ENCODE results near the gene TUNAR. TPM values are rescaled to one million over a fixed set of nuclear protein-coding genes. Genes with fewer than 3 reads are reported as not detected.
"Not testable (repeated sequence)": the region's sequence is repeated elsewhere in the genome, so short reads cannot be mapped to it uniquely, and the experiment has no call there.

TUNAR gene
- total RNA-seq, 4 donors from 2014 or later, result 0.54 TPM; not detected in 3

DNA sequence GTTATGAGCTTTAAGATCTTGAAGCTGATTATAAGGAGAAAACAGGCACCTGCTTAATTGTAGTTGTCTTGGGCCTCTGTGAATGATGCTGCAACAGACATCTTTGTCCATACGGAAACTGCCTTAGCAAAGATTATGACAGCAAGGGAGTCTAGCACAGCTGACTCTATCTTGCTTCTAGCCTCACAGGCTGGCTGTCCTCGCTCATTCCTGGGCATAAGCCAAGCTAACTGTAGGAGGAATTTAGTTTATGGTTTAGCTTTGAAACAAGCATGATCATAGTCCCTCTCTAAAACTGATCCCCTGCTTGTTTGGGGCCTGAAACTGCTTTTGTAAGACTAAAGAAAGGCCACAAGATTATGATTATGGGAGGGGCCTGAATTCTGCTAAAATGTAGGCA is 88.3 kb downstream of the TUNAR start:
- 43 to 64% methylated on average over 2 of the region's 2 CpGs for WGBS, 2 donors (ENCODE audit: low coverage in 1 of 2)
- no peak for ATAC-seq
- Histone ChIP-seq H3K4me1 (no peaks in the 10 kb centered on the region), H3K27me3 (peaks cover 4% of the 10 kb centered on the region), H3K36me3 (no peaks in the 10 kb centered on the region), H3K9me3 (no peaks in the 10 kb centered on the region), H3K4me3 (no peak overlapping the region), H3K27ac (no peak overlapping the region)
- TF ChIP-seq POLR2A (IDR thresholded peaks at IDR 0.05) (no peak), EP300 (IDR thresholded peaks at IDR 0.05) (no peak), POLR2AphosphoS5 (IDR thresholded peaks at IDR 0.05) (no peak)
- TF ChIP-seq, protein P1, sequence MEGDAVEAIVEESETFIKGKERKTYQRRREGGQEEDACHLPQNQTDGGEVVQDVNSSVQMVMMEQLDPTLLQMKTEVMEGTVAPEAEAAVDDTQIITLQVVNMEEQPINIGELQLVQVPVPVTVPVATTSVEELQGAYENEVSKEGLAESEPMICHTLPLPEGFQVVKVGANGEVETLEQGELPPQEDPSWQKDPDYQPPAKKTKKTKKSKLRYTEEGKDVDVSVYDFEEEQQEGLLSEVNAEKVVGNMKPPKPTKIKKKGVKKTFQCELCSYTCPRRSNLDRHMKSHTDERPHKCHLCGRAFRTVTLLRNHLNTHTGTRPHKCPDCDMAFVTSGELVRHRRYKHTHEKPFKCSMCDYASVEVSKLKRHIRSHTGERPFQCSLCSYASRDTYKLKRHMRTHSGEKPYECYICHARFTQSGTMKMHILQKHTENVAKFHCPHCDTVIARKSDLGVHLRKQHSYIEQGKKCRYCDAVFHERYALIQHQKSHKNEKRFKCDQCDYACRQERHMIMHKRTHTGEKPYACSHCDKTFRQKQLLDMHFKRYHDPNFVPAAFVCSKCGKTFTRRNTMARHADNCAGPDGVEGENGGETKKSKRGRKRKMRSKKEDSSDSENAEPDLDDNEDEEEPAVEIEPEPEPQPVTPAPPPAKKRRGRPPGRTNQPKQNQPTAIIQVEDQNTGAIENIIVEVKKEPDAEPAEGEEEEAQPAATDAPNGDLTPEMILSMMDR (IDR thresholded peaks at IDR 0.05), result no peak

DNA sequence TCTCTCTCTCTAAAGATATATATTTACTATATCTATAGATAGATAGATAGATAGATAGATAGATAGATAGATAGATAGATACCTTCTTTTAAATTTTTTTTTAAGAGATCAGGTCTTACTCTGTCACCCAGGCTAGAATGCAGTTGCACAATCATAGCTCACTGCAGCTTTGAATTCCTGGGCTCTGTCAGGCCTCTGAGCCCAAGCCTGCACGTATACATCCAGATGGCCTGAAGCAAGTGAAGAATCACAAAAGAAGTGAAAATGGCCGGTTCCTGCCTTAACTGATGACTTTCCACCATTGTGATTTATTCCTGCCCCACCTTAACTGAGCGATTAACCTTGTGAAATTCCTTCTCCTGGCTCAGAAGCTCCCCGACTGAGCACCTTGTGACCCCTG is 91.4 kb downstream of the TUNAR start:
- not testable (repeated sequence) for H3K27me3 ChIP-seq, H3K9me3 ChIP-seq, H3K36me3 ChIP-seq, H3K27ac ChIP-seq, ATAC-seq, H3K4me3 ChIP-seq, H3K4me1 ChIP-seq
- 34 to 56% methylated on average over 4 of the region's 4 CpGs for WGBS, 2 donors (ENCODE audit: low coverage in 1 of 2)

Other genes with a start within 250 kb of the TUNAR start
- gene TCL1B, start 190.4 kb upstream of the TUNAR start, total RNA-seq, result not detected
- not detected for gene TCL1A, start 162.7 kb upstream of the TUNAR start, total RNA-seq
- 100 to 1,000 TPM in 1 of 4 donors, 10 to 100 TPM in 3; 52.0 to 135 (median 74.6) TPM for gene C14orf132, start 162.5 kb downstream of the TUNAR start, total RNA-seq

Measured in gastroesophageal sphincter (tissue), 4 donors.